CD14-positive monocyte (primary cell): ENCODE data around the gene WIPF2. TPM values are rescaled to one million over a fixed set of nuclear protein-coding genes. Genes with fewer than 3 reads are reported as not detected.

Source experiments
- DNase-seq, 3 donors: peaks; one replicate each; pipeline ENCODE4 v3.0.0-alpha.2; 2011 to 2022
- H2AFZ ChIP-seq: 2 replicates; pipeline ENCODE4 v1.6.0; 2012; ENCODE audit warnings: mild to moderate bottlenecking, low read depth, low read length, inconsistent platforms; ENCODE audit not compliant: insufficient read depth, poor library complexity, severe bottlenecking
- H3K27ac ChIP-seq, 2 donors: 1 replicate in 1 of 2; 2 replicates in 1 of 2; pipeline ENCODE4 v1.5.1; 2012 to 2013; ENCODE audit warnings: low read length in 2 of 2, control low read depth in 1 of 2, inconsistent platforms in 1 of 2, low read depth in 1 of 2, mild to moderate bottlenecking in 1 of 2
- H3K27me3 ChIP-seq, 2 donors: one replicate each; pipeline versions ENCODE4 v1.6.0 to v1.6.1; 2011 to 2013; ENCODE audit warnings: low read length in 2 of 2; ENCODE audit not compliant: control insufficient read depth in 2 of 2, insufficient read depth in 2 of 2
- H3K36me3 ChIP-seq, 2 donors: replicated peaks in 1 of 2; 1 replicate in 1 of 2; 2 replicates in 1 of 2; pipeline versions ENCODE4 v1.5.1 to v1.6.1; 2012 to 2013; ENCODE audit warnings: low read length in 2 of 2, control low read depth in 1 of 2, inconsistent platforms in 1 of 2, mild to moderate bottlenecking in 1 of 2; ENCODE audit not compliant: insufficient read depth in 2 of 2, control insufficient read depth in 1 of 2
- H3K4me1 ChIP-seq, 2 donors: 1 replicate in 1 of 2; 2 replicates in 1 of 2; pipeline versions ENCODE4 v1.5.1 to v1.6.1; 2012 to 2013; ENCODE audit warnings: low read length in 2 of 2, control low read depth in 1 of 2, inconsistent platforms in 1 of 2, mild to moderate bottlenecking in 1 of 2, moderate library complexity in 1 of 2; ENCODE audit not compliant: insufficient read depth in 2 of 2, control insufficient read depth in 1 of 2
- H3K4me2 ChIP-seq: replicated peaks from 2 replicates; pipeline ENCODE3; 2012; ENCODE audit warnings: low read length, moderate library complexity, mild to moderate bottlenecking; ENCODE audit not compliant: poor library complexity, severe bottlenecking; ENCODE audit errors: extremely low read depth
- H3K4me3 ChIP-seq, 3 experiments: fragments of 200-600 bp in 1 of 3; sonication (generic) in 1 of 3; replicated peaks in 1 of 3; 1 replicate in 2 of 3; 2 replicates in 1 of 3; pipeline ENCODE4 v1.5.1; 2011 to 2013; ENCODE audit warnings: low read length in 3 of 3, mild to moderate bottlenecking in 3 of 3, control low read depth in 2 of 3, low read depth in 2 of 3, inconsistent platforms in 1 of 3, moderate library complexity in 1 of 3
- H3K79me2 ChIP-seq: 2 replicates; pipeline ENCODE4 v1.6.0; 2012; ENCODE audit warnings: mild to moderate bottlenecking, control low read depth, inconsistent platforms, low read length, moderate library complexity; ENCODE audit not compliant: insufficient read depth
- H3K9ac ChIP-seq: 2 replicates; pipeline ENCODE4 v1.6.0; 2017; ENCODE audit warnings: low read length, mild to moderate bottlenecking; ENCODE audit not compliant: insufficient read depth, poor library complexity, severe bottlenecking
- H3K9me3 ChIP-seq, 2 donors: replicated peaks in 1 of 2; 1 replicate in 1 of 2; 2 replicates in 1 of 2; pipeline versions ENCODE4 v1.5.1 to v1.6.1; 2012 to 2013; ENCODE audit warnings: low read length in 2 of 2, control low read depth in 1 of 2; ENCODE audit not compliant: control insufficient read depth in 1 of 2, insufficient read depth in 1 of 2
- H4K20me1 ChIP-seq: 2 replicates; pipeline ENCODE4 v1.6.0; 2012; ENCODE audit warnings: mild to moderate bottlenecking, low read length, control low read depth, moderate library complexity; ENCODE audit not compliant: insufficient read depth
- H3K27ac Mint-ChIP-seq, 7 donors: one replicate each; pipeline ENCODE4 v1.8.0; 2020; ENCODE audit warnings: mild to moderate bottlenecking in 7 of 7, mixed read lengths in 7 of 7, moderate library complexity in 6 of 7, inconsistent platforms in 2 of 7
- H3K27me3 Mint-ChIP-seq, 3 donors: one replicate each; pipeline ENCODE4 v1.8.0; 2021 to 2022; ENCODE audit warnings: low read depth in 3 of 3, mild to moderate bottlenecking in 3 of 3, mixed read lengths in 3 of 3, moderate library complexity in 3 of 3, inconsistent platforms in 1 of 3
- H3K36me3 Mint-ChIP-seq, 2 donors: one replicate each; pipeline ENCODE4 v1.8.0; 2020; ENCODE audit warnings: mixed read lengths in 2 of 2, inconsistent platforms in 1 of 2, mild to moderate bottlenecking in 1 of 2
- H3K4me1 Mint-ChIP-seq: one replicate; pipeline ENCODE4 v1.8.0; 2020; ENCODE audit warnings: mild to moderate bottlenecking, mixed read lengths
- H3K4me3 Mint-ChIP-seq, 2 donors: one replicate each; pipeline ENCODE4 v1.8.0; 2020; ENCODE audit warnings: mild to moderate bottlenecking in 2 of 2, mixed read lengths in 2 of 2, moderate library complexity in 1 of 2
- H3K9me3 Mint-ChIP-seq, 7 donors: one replicate each; pipeline ENCODE4 v1.8.0; 2020 to 2022; ENCODE audit warnings: mixed read lengths in 7 of 7, mild to moderate bottlenecking in 6 of 7, moderate library complexity in 6 of 7, inconsistent platforms in 2 of 7
- CTCF ChIP-seq: fragments of 200-600 bp; IDR thresholded peaks from one replicate; pipeline ENCODE4 v1.8.0; 2022; ENCODE audit warnings: antibody characterized with exemption, mild to moderate bottlenecking
- WGBS: methylation state at CpG from one replicate; pipeline ENCODE4 v1.1.5; 2013; ENCODE audit warnings: missing lambda C conversion rate; ENCODE audit not compliant: insufficient coverage; 5-methylcytosine and 5-hydroxymethylcytosine counted together
- intact Hi-C, 2 donors: fragments of 100-400 bp; cut with micrococcal nuclease; formaldehyde crosslinking; loops; one replicate each; pipeline versions ENCODE4 v1.15.0 to v1.15.1; 2023
- polyA plus RNA-seq, 3 donors: library from polyadenylated mRNA; depleted of rRNA in 1 of 3; unstranded in 2 of 3; stranded (reverse) in 1 of 3; fragments of 300-500 nt in 2 of 3; fragments of >200 nt in 1 of 3; fragmentation: Illumina TruSeq in 2 of 3; gene quantifications; 1 replicate in 2 of 3; 2 replicates in 1 of 3; pipeline ENCODE4 v1.2.3, GENCODE V29; 2012 to 2021

Gene WIPF2
- polyA plus RNA-seq, 3 donors: 5.2 to 9.7 (median 8.4) TPM

- WGBS: 93% methylated on average over 3 of the region's 6 CpGs
- H3K9ac ChIP-seq: no peak overlapping the region
- DNase-seq: no peak
- peaks cover 5 to 10% of the 10 kb centered on the region in 2 donors for H3K27me3 ChIP-seq
- Mint-ChIP-seq H3K9me3 (peaks cover 0 to 3% (median 0%) of the 10 kb centered on the region in 7 donors), H3K36me3 (peaks cover 0 to 6% of the 10 kb centered on the region in 2 donors), H3K4me1 (peaks cover 12% of the 10 kb centered on the region), H3K4me3 (no peak overlapping the region), H3K27me3 (peaks cover 3 to 15% (median 11%) of the 10 kb centered on the region in 3 donors), H3K27ac (no peak overlapping the region)
- TF ChIP-seq CTCF: no peak
- no peaks in the 10 kb centered on the region for H3K36me3 ChIP-seq
- no peaks in the 10 kb centered on the region for H4K20me1 ChIP-seq
- H3K4me2 ChIP-seq: no peak overlapping the region
- no peaks in the 10 kb centered on the region for H3K79me2 ChIP-seq
- no peak overlapping the region for H3K27ac ChIP-seq
- H2AFZ ChIP-seq: no peak overlapping the region
- intact Hi-C loops: no loop called here
- H3K4me3 ChIP-seq: no peak overlapping the region
- peaks cover 15 to 17% of the 10 kb centered on the region in 2 donors for H3K4me1 ChIP-seq
- H3K9me3 ChIP-seq: no peaks in the 10 kb centered on the region
Observed at GRCh38 chr17:40182606-40183005, 36.5 kb upstream of the WIPF2 start.

- no peak overlapping the region for H3K4me2 ChIP-seq
- TF ChIP-seq CTCF: no peak
- peaks cover 6 to 9% of the 10 kb centered on the region in 2 donors for H3K27me3 ChIP-seq
- peaks cover 22% of the 10 kb centered on the region for H3K4me1 Mint-ChIP-seq
- H2AFZ ChIP-seq: no peak overlapping the region
- peaks cover 20 to 29% of the 10 kb centered on the region in 2 donors for H3K4me1 ChIP-seq
- no peaks in the 10 kb centered on the region for H4K20me1 ChIP-seq
- H3K9me3 ChIP-seq: no peaks in the 10 kb centered on the region
- H3K9me3 Mint-ChIP-seq: no peaks in the 10 kb centered on the region
- no peak overlapping the region for H3K4me3 Mint-ChIP-seq
- H3K27ac Mint-ChIP-seq: peak overlapping the region in 1 of 7 donors; percentile 3
- H3K9ac ChIP-seq: no peak overlapping the region
- peaks cover 4 to 9% of the 10 kb centered on the region in 2 donors for H3K36me3 Mint-ChIP-seq
- H3K4me3 ChIP-seq: no peak overlapping the region
- H3K27ac ChIP-seq: no peak overlapping the region
- no peaks in the 10 kb centered on the region for H3K79me2 ChIP-seq
- no peaks in the 10 kb centered on the region for H3K36me3 ChIP-seq
- WGBS: 88% methylated on average over 3 of the region's 3 CpGs
- no peak for DNase-seq
- intact Hi-C loops: no loop called here
- peaks cover 10 to 15% (median 15%) of the 10 kb centered on the region in 3 donors for H3K27me3 Mint-ChIP-seq
Observed at GRCh38 chr17:40187238-40187637, 31.9 kb upstream of the WIPF2 start.
